ENCODE results near the gene FANCG.

The FANCG gene

GRCh38 chr9:35102769-35103659 lies 23.3 kb upstream of the FANCG start, which contains the start of gene STOML2:
STOML2 (minus strand) TSS chr9:35103131; CDS start chr9:35103094, 37 bp downstream.
- peak; percentile 95 for DNase-seq

GRCh38 chr9:35102465-35102768 lies 22.7 kb upstream of the FANCG start:
- no peak for DNase-seq

- no peak for DNase-seq
These were observed 17.8 kb upstream of the FANCG start for GRCh38 chr9:35097573-35097972.

GRCh38 chr9:35096035-35096849 lies 16.5 kb upstream of the FANCG start, which contains the start of gene PIGO:
PIGO (minus strand) TSS chr9:35096591; CDS start chr9:35095565, 1,026 bp downstream.
- DNase-seq, result peak; percentile 74

- no peak for DNase-seq
These were observed 11.8 kb upstream of the FANCG start for GRCh38 chr9:35091536-35091935.

GRCh38 chr9:35089434-35089833 lies 9.7 kb upstream of the FANCG start:
- DNase-seq, result no peak

GRCh38 chr9:35085078-35085477 lies 5.3 kb upstream of the FANCG start:
- DNase-seq, result no peak

GRCh38 chr9:35079041-35079425 lies 709 bp downstream of the FANCG start:
- no peak for DNase-seq

GRCh38 chr9:35078066-35078465 lies 1.7 kb downstream of the FANCG start:
- DNase-seq, result no peak

- DNase-seq, result no peak
These were observed 2.9 kb downstream of the FANCG start for GRCh38 chr9:35076848-35077247.

GRCh38 chr9:35075358-35075757 lies 4.4 kb downstream of the FANCG start:
- DNase-seq, result no peak

- DNase-seq, result no peak
These were observed 5.0 kb downstream of the FANCG start for GRCh38 chr9:35074791-35075190.

- no peak for DNase-seq
These were observed 5.6 kb downstream of the FANCG start for GRCh38 chr9:35074141-35074540.

- DNase-seq, result no peak
These were observed 6.5 kb downstream of the FANCG start for GRCh38 chr9:35073279-35073612.

GRCh38 chr9:35072461-35073278 lies 7.1 kb downstream of the FANCG start, which contains the start of gene VCP:
VCP (minus strand) TSS chr9:35072625; CDS start chr9:35072353, 272 bp downstream.
- peak; percentile 98 for DNase-seq

GRCh38 chr9:35071814-35072460 lies 7.8 kb downstream of the FANCG start:
- peak; percentile 67 for DNase-seq

GRCh38 chr9:35070823-35071813 lies 8.6 kb downstream of the FANCG start:
- DNase-seq, result no peak

- DNase-seq, result no peak
These were observed 10.7 kb downstream of the FANCG start for GRCh38 chr9:35069020-35069419.

GRCh38 chr9:35067056-35067455 lies 12.7 kb downstream of the FANCG start:
- DNase-seq, result no peak

- no peak for DNase-seq
These were observed 19.1 kb downstream of the FANCG start for GRCh38 chr9:35060548-35061207.

- DNase-seq, result no peak
These were observed 20.3 kb downstream of the FANCG start for GRCh38 chr9:35059438-35059837.

Measured in DMS79 (cell line).